Posterior vena cava (tissue), 2 donors: Measurements from ENCODE around the gene CD300E. TPM values are rescaled to one million over a fixed set of nuclear protein-coding genes. Genes with fewer than 3 reads are reported as not detected.

Experiments used
- DNase-seq: peaks from one replicate; pipeline ENCODE4 v3.0.0-alpha.2; 2020; ENCODE audit warnings: low spot score
- intact Hi-C, 2 donors: fragments of 100-400 bp; cut with DNase I; formaldehyde crosslinking; loops; one replicate each; pipeline versions ENCODE4 v1.14.1 to v1.14.2; 2022 to 2023
- total RNA-seq, 2 donors: library from RNA; stranded (reverse); fragmentation: NEBNext Ultra II Directional; extraction: Animal tissue kit (Norgen Biotek cat#: 25700); gene quantifications; one replicate each; pipeline ENCODE4 v1.2.1, GENCODE V29; 2021
- donor health status: DM: yes; HTN: yes; CAD: no.
- donor health status: DM: yes; HTN: yes; CAD: no.

CD300E gene
- total RNA-seq, 2 donors from 2014 or later, result 1.4 to 3.3 TPM

DNA sequence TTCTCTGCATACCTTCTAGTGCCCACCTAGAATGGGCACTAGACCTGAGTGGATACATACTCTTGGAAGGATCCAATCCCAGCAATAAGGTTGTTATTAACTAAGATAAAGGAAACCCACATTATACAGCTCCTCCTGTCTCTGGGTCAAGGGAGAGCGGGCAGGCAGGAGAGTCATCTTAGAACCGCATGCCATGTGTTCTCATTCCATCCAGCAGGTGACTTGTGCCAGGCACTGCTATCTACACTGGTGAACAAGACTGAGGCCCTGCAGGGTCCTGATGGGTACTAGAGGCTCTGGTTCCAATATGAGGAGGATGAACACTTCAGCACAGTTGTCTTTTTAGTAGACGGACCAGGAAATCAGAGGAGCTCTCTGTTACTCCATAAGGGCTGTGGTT, 50.4 kb downstream of the CD300E start:
- intact Hi-C loops, result no loop called here
- DNase-seq, result no peak

DNA sequence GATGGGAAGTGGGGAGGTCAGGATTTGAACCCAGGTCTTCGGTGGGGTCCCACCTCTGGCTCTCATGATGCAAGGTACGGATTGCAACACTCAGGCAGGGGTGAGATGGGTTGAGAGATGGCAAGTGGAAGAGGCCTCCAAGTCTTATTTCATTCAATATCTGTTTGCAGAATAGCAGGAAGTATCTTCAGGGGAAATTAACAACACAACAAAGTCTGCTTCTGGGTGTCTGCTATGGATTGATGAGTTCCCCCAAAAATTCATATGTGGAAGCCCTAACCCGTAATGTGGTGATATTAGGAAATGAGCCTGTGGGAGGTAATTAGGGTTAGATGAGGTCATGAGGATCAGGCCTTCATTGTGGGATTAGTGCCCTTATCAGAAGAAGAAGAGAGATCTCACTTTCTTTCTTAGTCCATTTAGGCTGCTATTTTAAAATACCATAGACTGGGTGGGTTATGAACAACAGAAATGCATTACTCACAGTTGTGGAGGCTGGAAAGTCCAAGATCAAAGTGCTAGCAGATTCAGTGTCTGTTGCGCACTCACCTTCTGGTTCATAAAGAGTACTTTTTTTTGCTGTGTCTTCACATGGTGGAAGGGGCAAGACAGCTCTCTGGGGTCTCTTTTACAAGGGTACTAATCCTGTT, 51.8 kb downstream of the CD300E start:
- intact Hi-C loops, result no loop called here
- no peak for DNase-seq

DNA sequence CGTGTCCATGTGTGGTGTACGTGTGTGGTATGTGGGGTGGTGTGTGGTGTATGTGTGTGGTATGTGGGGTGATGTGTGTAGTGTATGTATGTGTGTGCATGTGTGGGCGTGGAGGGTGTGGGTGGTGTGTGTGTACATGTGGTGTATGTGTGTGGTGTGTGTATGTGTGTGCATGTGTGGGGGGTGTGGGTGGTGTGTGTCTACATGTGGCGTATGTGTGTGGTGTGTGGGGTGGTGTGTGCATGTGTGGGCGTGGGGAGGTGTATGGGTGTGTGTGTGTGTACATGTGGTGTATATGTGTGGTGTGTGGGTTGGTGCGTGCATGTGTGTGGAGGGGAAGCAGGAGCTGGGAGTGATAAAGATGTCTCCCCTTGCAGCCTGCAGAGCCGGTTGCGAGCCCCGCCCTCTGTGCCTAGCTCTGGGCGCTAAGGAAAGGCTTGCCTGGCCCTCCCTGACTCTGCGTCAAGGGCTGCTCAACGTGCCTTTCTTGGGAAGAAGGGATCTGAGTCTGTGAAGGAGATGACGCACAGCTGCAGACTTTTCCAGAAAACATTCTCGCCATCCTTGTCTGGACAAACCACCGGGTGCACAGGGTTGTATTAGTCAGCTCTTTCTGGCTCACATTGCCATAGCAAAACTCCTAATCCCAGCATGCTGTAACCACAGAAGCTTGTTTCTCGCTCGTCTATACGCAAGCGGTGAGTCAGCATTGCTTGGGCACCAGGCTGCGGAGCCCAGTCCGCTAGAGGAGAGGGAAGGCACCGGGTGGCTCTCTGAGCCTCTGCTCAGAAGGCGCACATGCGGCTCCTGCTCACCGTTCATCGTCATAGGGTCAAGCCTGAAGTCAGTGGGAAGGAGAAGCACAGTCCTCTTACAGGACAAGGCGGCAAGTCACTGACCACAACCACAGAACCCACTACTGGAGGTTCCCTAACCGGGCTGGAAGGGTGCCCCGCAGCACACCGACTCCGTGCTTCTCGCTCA, 54.2 kb downstream of the CD300E start:
- DNase-seq, result peak; percentile 95
- intact Hi-C loops, result no loop called here

GRCh38 chr17:74568106-74568873, 55.2 kb downstream of the CD300E start:
- DNase-seq, result no peak
- intact Hi-C loops, result no loop called here

DNA sequence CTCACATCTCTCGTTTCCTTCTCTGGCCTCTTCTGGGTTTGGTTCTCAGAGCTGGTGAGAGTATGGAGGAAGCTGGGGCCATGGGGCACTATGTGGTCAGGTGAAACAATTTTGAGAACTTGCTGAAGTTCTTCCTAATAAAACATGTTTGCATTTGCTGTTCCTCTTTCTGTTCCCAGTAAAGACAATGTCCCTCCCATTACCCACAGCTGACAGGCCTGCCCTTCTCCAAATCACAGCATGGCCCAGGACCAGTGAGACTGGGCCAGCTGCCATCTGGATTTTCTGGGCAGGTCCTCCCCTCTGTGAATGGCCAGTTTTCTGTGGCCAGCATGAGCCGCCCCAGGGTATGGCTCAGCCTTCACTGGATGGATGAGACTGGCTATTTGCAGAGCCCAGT, 56.1 kb downstream of the CD300E start, which contains the start of gene CD300H:
CD300H (minus strand) TSS at position 113 of the 400 bp plus-strand sequence.
- DNase-seq, result peak; percentile 84
- intact Hi-C loops, result no loop called here

- no peak for DNase-seq
- intact Hi-C loops, result no loop called here
Observed at GRCh38 chr17:74566132-74566753, 57.3 kb downstream of the CD300E start.

DNA sequence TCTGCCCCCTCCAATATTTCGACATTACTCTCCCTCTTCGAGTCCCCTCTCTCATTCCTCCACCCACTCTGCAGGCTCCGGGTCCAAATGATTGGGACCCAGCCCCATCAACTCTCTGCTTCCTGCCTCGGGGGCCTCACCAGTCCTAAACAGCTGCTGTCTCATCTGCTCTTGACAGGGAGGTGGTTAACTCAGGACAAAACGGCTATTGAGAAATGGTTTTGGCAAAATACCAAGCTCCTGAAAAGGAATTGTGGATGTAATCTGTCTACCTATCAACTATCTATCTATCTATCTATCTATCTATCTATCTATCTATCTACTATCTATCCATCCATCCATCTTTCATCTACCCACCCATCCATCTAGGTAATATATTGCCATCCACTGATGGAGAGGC, 58.4 kb downstream of the CD300E start:
- no peak for DNase-seq
- intact Hi-C loops, result no loop called here

GRCh38 chr17:74563358-74563757, 60.2 kb downstream of the CD300E start:
- intact Hi-C loops, result no loop called here
- DNase-seq, result no peak

DNA sequence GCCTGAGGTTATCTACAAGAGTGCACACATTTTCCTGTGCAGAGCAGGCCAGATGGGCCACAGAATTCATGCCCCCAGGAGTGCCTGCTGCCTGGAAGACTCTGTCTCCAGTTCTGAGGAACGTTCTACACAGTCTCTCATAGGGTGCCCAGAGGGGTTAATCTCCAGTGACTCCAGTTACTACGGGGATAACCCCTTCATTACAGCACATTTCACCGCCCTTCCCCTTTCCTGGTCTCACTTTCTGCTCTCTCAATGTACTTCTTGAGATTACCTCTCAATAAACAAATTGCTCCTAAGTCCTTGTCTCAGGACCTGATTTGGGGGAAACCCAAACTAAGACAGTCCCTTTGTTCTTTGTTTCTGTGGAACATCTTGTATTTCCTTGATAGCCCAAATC, 62.0 kb downstream of the CD300E start:
- intact Hi-C loops, result no loop called here
- DNase-seq, result no peak

Other genes with a start within 250 kb of the CD300E start
- 10 to 100 TPM in 1 of 2 donors, 1 to 10 TPM in 1; 7.3 to 12.9 TPM for gene GPRC5C, start 191.7 kb downstream of the CD300E start, total RNA-seq
- 1 to 10 TPM; 5.9 to 8.5 TPM for gene CD300A, start 157.1 kb downstream of the CD300E start, total RNA-seq
- under 1 TPM; 0.23 to 0.62 TPM for gene CD300LB, start 92.3 kb downstream of the CD300E start, total RNA-seq
- 1 to 10 TPM; 2.1 to 4.7 TPM for gene CD300C, start 77.6 kb downstream of the CD300E start, total RNA-seq
- 1 to 10 TPM in 1 of 2 donors, not detected in 1; 1.2 TPM for gene CD300H, start 56.2 kb downstream of the CD300E start, total RNA-seq
- gene CD300LD, start 31.5 kb downstream of the CD300E start, total RNA-seq, result not detected
- gene CD300LF, start 89.2 kb upstream of the CD300E start, total RNA-seq, result 1 to 10 TPM in 1 of 2 donors, under 1 TPM in 1; 0.48 to 3.1 TPM
- gene RAB37, start 113.5 kb upstream of the CD300E start, total RNA-seq, result 1 to 10 TPM; 1.1 to 1.6 TPM
- 10 to 100 TPM in 1 of 2 donors, 1 to 10 TPM in 1; 7.0 to 11.5 TPM for gene NHERF1, start 124.9 kb upstream of the CD300E start, total RNA-seq
- 10 to 100 TPM; 26.8 to 31.7 TPM for gene NAT9, start 152.6 kb upstream of the CD300E start, total RNA-seq
- gene GRIN2C, start 236.1 kb upstream of the CD300E start, total RNA-seq, result under 1 TPM; 0.38 to 0.65 TPM
- 1 to 10 TPM; 3.3 to 6.2 TPM for gene FDXR, start 249.3 kb upstream of the CD300E start, total RNA-seq